ENCODE data around the gene SLC16A1.

- TF ChIP-seq POLR2A (IDR thresholded peaks at IDR 0.05; ENCODE audit: control extremely low read depth in 1 of 2, low read depth in 2 of 2, low read length in 2 of 2) (no peak), CTCF (IDR thresholded peaks at IDR 0.05; ENCODE audit: control extremely low read depth in 1 of 3, insufficient read depth in 1 of 3, low read depth in 1 of 3, low read length in 3 of 3) (no peak), ZNF274 (IDR thresholded peaks at IDR 0.05; ENCODE audit: borderline replicate concordance, extremely low read depth, low read length) (no peak)
These were observed 34.3 kb upstream of the SLC16A1 start for GRCh38 chr1:112990271-112990670.

Data from H1 (cell line).